ENCODE results near the gene RYR2.
A peak's percentile ranks its signal among the peaks of the same experiment; 100 is the strongest.

RYR2 gene

DNA sequence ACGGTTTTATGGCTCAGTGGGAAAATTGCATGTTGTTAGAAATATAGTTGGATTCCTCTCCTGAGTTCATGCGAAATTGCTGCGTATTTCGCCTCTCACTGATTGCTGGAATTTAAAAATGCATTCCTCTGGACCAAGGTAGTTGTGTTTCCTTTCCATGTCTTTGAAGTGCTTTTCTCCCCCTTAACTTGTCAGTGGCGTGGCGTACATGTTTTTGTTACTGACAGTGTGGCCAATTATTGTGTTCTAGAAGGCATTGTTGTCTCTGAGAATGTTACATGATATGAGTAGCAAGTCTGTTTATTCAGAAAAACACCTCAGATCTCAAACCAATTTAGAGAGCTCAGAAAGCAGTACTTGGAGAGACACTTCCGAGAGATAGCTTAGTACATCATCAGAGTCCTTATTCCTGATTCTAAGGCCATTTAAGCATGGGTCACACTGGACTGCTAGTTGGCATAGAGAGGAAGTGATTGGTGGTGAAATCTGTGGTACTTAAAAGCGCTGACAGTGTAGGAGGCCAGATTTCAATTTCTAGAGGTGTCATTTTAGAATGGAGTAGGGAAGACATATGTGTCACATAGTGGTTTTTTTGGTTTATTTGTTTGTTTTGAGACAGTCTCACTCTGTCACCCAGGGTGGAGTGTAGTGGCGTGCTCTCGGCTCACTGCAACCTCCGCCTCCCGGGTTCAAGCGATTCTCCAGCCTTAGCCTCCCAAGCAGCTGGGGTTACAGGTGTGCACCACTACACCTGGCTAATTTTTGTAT, 184.4 kb downstream of the RYR2 start:
- Histone ChIP-seq H3K4me3 (no peak overlapping the region), H3K27ac (no peak overlapping the region)
- DNase-seq (ENCODE audit: low spot score): no peak
- TF ChIP-seq, protein P1, sequence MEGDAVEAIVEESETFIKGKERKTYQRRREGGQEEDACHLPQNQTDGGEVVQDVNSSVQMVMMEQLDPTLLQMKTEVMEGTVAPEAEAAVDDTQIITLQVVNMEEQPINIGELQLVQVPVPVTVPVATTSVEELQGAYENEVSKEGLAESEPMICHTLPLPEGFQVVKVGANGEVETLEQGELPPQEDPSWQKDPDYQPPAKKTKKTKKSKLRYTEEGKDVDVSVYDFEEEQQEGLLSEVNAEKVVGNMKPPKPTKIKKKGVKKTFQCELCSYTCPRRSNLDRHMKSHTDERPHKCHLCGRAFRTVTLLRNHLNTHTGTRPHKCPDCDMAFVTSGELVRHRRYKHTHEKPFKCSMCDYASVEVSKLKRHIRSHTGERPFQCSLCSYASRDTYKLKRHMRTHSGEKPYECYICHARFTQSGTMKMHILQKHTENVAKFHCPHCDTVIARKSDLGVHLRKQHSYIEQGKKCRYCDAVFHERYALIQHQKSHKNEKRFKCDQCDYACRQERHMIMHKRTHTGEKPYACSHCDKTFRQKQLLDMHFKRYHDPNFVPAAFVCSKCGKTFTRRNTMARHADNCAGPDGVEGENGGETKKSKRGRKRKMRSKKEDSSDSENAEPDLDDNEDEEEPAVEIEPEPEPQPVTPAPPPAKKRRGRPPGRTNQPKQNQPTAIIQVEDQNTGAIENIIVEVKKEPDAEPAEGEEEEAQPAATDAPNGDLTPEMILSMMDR (IDR thresholded peaks at IDR 0.05): no peak

DNA sequence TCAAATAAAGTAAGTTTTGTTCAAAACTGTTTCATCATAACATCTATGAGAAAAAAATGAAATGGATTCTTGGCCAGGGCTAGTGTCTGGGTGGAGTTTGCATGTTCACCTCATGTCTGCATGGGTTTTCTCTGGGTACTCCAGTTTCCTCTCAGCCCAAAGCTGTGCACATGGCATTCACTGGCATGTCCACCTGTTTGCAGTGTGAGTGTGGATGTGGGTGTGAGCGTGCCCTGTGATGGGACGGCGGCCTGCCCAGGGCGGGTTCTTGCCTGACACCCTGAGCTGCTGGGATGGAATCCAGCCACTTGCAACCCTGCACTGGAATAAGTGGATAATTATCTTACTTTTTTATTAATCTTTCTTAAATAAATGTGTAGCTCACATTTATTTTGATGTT, 185.5 kb downstream of the RYR2 start:
- no peak for DNase-seq (ENCODE audit: low spot score)
- no peak overlapping the region for H3K27ac ChIP-seq
- TF ChIP-seq, protein P1 (IDR thresholded peaks at IDR 0.05): no peak
- H3K4me3 ChIP-seq: no peak overlapping the region

- TF ChIP-seq, protein P1 (IDR thresholded peaks at IDR 0.05): no peak
- H3K4me3 ChIP-seq: no peak overlapping the region
- no peak overlapping the region for H3K27ac ChIP-seq
- DNase-seq (ENCODE audit: low spot score): no peak
Observed at GRCh38 chr1:237228421-237228820, 186.4 kb downstream of the RYR2 start.

- Histone ChIP-seq H3K4me3 (no peak overlapping the region), H3K27ac (no peak overlapping the region)
- DNase-seq (ENCODE audit: low spot score): no peak
- TF ChIP-seq, protein P1 (IDR thresholded peaks at IDR 0.05): no peak
Observed at GRCh38 chr1:237229333-237229732, 187.3 kb downstream of the RYR2 start.

GRCh38 chr1:237232501-237232900, 190.5 kb downstream of the RYR2 start:
- H3K27ac ChIP-seq: no peak overlapping the region
- DNase-seq (ENCODE audit: low spot score): no peak
- H3K4me3 ChIP-seq: no peak overlapping the region
- TF ChIP-seq, protein P1 (IDR thresholded peaks at IDR 0.05): no peak

- TF ChIP-seq, protein P1 (IDR thresholded peaks at IDR 0.05): no peak
- H3K27ac ChIP-seq: peak overlapping the region in 1 of 2 donors; percentile 41
- H3K4me3 ChIP-seq: peak overlapping the region; percentile 14
- no peak for DNase-seq (ENCODE audit: low spot score)
Observed at GRCh38 chr1:237235091-237235490, 193.1 kb downstream of the RYR2 start.

DNA sequence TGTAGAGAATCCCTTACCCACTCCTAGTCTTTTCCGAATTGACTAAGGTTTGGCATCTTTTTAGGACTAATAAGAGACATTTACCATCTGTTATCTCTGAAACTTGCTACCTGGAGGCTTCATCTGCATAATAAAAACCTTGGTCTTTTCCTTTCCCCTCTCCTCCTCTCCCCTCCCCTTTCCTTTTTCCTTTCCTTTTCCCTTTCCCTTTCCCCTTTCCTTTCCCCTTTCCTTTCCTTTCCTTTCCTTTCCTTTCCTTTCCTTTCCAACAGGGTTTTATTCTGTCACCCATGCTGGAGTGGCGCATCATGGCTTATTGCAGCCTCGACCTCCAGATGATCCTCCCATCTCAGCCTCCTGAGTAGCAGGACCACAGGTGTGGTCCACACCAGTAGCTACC, 195.7 kb downstream of the RYR2 start:
- Histone ChIP-seq H3K27ac (no peak overlapping the region), H3K4me3 (no peak overlapping the region)
- no peak for DNase-seq (ENCODE audit: low spot score)
- TF ChIP-seq, protein P1 (IDR thresholded peaks at IDR 0.05): no peak
